K562 (cell line): Measurements from ENCODE around the gene ABHD8. TPM values are rescaled to one million over a fixed set of nuclear protein-coding genes. Genes with fewer than 3 reads are reported as not detected.

Source experiments
- ATAC-seq: fragments of 200-7000 bp; cut with Tn5 transposase; 3 replicates; pipeline ENCODE4 v1.9.1; 2020; ENCODE audit warnings: moderate library complexity
- BruUV-seq: library from RNA; stranded (reverse); fragments of 400-500 nt; replicated peaks from 2 replicates; lab custom pipeline; 2021; lab: Mats Ljungman, UMichigan
- CTCF ChIA-PET: fragments of 300-600 bp; formaldehyde crosslinking; extraction: SDS; loops from one replicate; lab custom pipeline; 2021; ENCODE audit warnings: low intra/inter-chr PET ratio; lab: Yijun Ruan, JAX
- POLR2A ChIA-PET: fragments of 300-600, 350-650 bp; sonication (Branson Sonifier 250); formaldehyde crosslinking; extraction: SDS; loops from one replicate; lab custom pipeline; 2021; ENCODE audit warnings: antibody characterized with exemption, inconsistent platforms; lab: Yijun Ruan, JAX
- DNase-seq, 4 experiments: peaks; one replicate each; pipeline versions ENCODE4 v3.0.0 to v3.0.0-alpha.2; 2011 to 2018; ENCODE audit warnings: low spot score in 3 of 4, mixed read lengths in 3 of 4; ENCODE audit errors: extremely low read depth in 1 of 4
- FAIRE-seq: peaks from 2 replicates; lab custom pipeline; 2011; peaks lifted over from hg19 to GRCh38; lab: Jason Lieb, UNC
- H2AFZ ChIP-seq: 2 replicates; pipeline ENCODE4 v1.6.0; 2011; ENCODE audit warnings: low read depth, low read length, control low read depth, inconsistent platforms
- H3K27ac ChIP-seq: fragments of 200-600 bp; 3 replicates; pipeline ENCODE4 v1.8.0; 2011; ENCODE audit warnings: low read depth, mild to moderate bottlenecking, control low read depth, inconsistent platforms, low read length, moderate library complexity, mixed read lengths; ENCODE audit errors: extremely low read depth
- H3K27me3 ChIP-seq, 2 experiments: fragments of 300-600 bp in 1 of 2; 2 replicates in 1 of 2; 3 replicates in 1 of 2; pipeline versions ENCODE4 v1.6.0 to v1.8.0; 2011; ENCODE audit warnings: inconsistent platforms in 2 of 2, low read length in 2 of 2, mild to moderate bottlenecking in 1 of 2, mixed read lengths in 1 of 2, moderate library complexity in 1 of 2; ENCODE audit not compliant: control insufficient read depth in 2 of 2, insufficient read depth in 2 of 2
- H3K36me3 ChIP-seq: fragments of 300-600 bp; 3 replicates; pipeline ENCODE4 v1.8.0; 2011; ENCODE audit warnings: mild to moderate bottlenecking, low read length, inconsistent platforms; ENCODE audit not compliant: control insufficient read depth, insufficient read depth
- H3K4me1 ChIP-seq, 2 experiments: fragments of 200-600 bp in 1 of 2; replicated peaks in 1 of 2; 2 replicates in 1 of 2; 3 replicates in 1 of 2; pipeline versions ENCODE4 v1.5.1 to v1.8.0; 2011; ENCODE audit warnings: inconsistent platforms in 2 of 2, low read length in 2 of 2, mild to moderate bottlenecking in 1 of 2, mixed read lengths in 1 of 2, moderate library complexity in 1 of 2; ENCODE audit not compliant: control insufficient read depth in 2 of 2, insufficient read depth in 2 of 2
- H3K4me2 ChIP-seq: 2 replicates; pipeline ENCODE4 v1.6.1; 2011; ENCODE audit warnings: low read length, control low read depth, inconsistent platforms, mixed read lengths; ENCODE audit not compliant: insufficient read depth
- H3K4me3 ChIP-seq: fragments of 200-600 bp; sonication (generic), shearing (Covaris generic); 2 replicates; pipeline ENCODE4 v1.5.1; 2016; ENCODE audit warnings: control low read depth, inconsistent platforms
- H3K79me2 ChIP-seq: fragments of 200-600 bp; 3 replicates; pipeline ENCODE4 v1.8.0; 2011; ENCODE audit warnings: low read length, inconsistent platforms; ENCODE audit not compliant: control insufficient read depth, insufficient read depth
- H3K9ac ChIP-seq, 2 experiments: 2 replicates each; pipeline versions ENCODE4 v1.6.0 to v1.6.1; 2011; ENCODE audit warnings: low read depth in 2 of 2, low read length in 2 of 2, control low read depth in 1 of 2, inconsistent platforms in 1 of 2, mild to moderate bottlenecking in 1 of 2, mixed read lengths in 1 of 2; ENCODE audit not compliant: insufficient read depth in 1 of 2
- H3K9me1 ChIP-seq: one replicate; pipeline ENCODE4 v1.6.0; 2011; ENCODE audit warnings: inconsistent platforms, mild to moderate bottlenecking, low read length, moderate library complexity; ENCODE audit not compliant: control insufficient read depth, insufficient read depth
- H3K9me3 ChIP-seq: replicated peaks from 2 replicates; pipeline ENCODE4 v1.5.1; 2011; ENCODE audit warnings: low read depth, low read length, inconsistent platforms; ENCODE audit not compliant: control insufficient read depth, insufficient read depth
- H4K20me1 ChIP-seq: replicated peaks from 2 replicates; pipeline ENCODE4 v1.6.1; 2011; ENCODE audit warnings: low read length, inconsistent platforms, mixed read lengths; ENCODE audit not compliant: control insufficient read depth, insufficient read depth
- KDM5B ChIP-seq: fragments of 200-600 bp; sonication (generic); IDR thresholded peaks from 2 replicates; pipeline ENCODE4 v1.6.1; 2012; ENCODE audit warnings: low read depth, mild to moderate bottlenecking, moderate library complexity, low read length, control low read depth, inconsistent platforms; ENCODE audit not compliant: insufficient replicate concordance
- MYBL2 ChIP-seq, 2 experiments: fragments of 450-650 bp in 1 of 2; sonication (generic) in 1 of 2; formaldehyde crosslinking in 1 of 2; IDR thresholded peaks; 2 replicates each; pipeline versions ENCODE4 v1.6.1 to v1.8.1; 2017 to 2022; ENCODE audit warnings: borderline replicate concordance in 1 of 2, inconsistent platforms in 1 of 2, low read depth in 1 of 2, mild to moderate bottlenecking in 1 of 2, missing genetic modification reagents in 1 of 2, moderate library complexity in 1 of 2
- NR3C1 ChIP-seq: sonication (generic); formaldehyde crosslinking; IDR thresholded peaks from 2 replicates; pipeline ENCODE4 v1.8.1; 2022; ENCODE audit warnings: missing genetic modification reagents
- RBM22 ChIP-seq: fragments of 200-400 bp; formaldehyde crosslinking; IDR thresholded peaks from 2 replicates; pipeline ENCODE4 v1.6.1; 2018; ENCODE audit warnings: low read length, low read depth; ENCODE audit not compliant: poor library complexity, severe bottlenecking
- XRCC5 ChIP-seq: fragments of 200-400 bp; formaldehyde crosslinking; IDR thresholded peaks from 2 replicates; pipeline ENCODE4 v1.6.1; 2017; ENCODE audit warnings: low read depth, mild to moderate bottlenecking, low read length
- ZBTB7A ChIP-seq: IDR thresholded peaks from 2 replicates; pipeline ENCODE4 v1.6.1; 2011; ENCODE audit warnings: low read depth, mild to moderate bottlenecking, low read length, moderate library complexity, borderline replicate concordance; ENCODE audit not compliant: control insufficient read depth
- WGBS: fragments of 100-300 bp; shearing (Covaris generic); methylation state at CpG from one replicate; pipeline ENCODE4 v1.1.6; 2016; ENCODE audit warnings: low coverage, mixed read lengths; ENCODE audit not compliant: insufficient coverage; ENCODE audit errors: missing lambda C conversion rate; 5-methylcytosine and 5-hydroxymethylcytosine counted together
- in situ Hi-C: fragments of 300-500 bp; cut with MboI; formaldehyde crosslinking; loops from 4 replicates; pipeline ENCODE4 v1.15.0; 2018; ENCODE audit warnings: inconsistent platforms, mixed read lengths
- intact Hi-C: fragments of 100-400 bp; cut with micrococcal nuclease; formaldehyde crosslinking; loops from 2 replicates; pipeline ENCODE4 v1.14.2; 2022
- polyA plus RNA-seq, 8 experiments: library from polyadenylated mRNA; depleted of rRNA in 4 of 8; stranded (reverse) in 5 of 8; unstranded in 3 of 8; fragments of >200 nt; fragmentation: Nextera tagmentation in 2 of 8; fragmentation: Illumina TruSeq in 1 of 8; extraction: Ambion mirVana in 2 of 8; extraction: Trizol in 1 of 8; gene quantifications; 2 replicates each; pipeline versions ENCODE4 v1.2.1 to v1.2.3, GENCODE V29; 2011 to 2014; ENCODE audit warnings: inconsistent platforms in 1 of 8, missing spikeins in 1 of 8
- total RNA-seq, 7 experiments: library from RNA; depleted of rRNA in 6 of 7; stranded (reverse); fragments of >200 nt in 6 of 7; fragmentation: Illumina TruSeq in 2 of 7; extraction: Trizol in 2 of 7; gene quantifications; 2 replicates each; pipeline versions ENCODE4 v1.2.1 to v1.2.3, GENCODE V29; 2011 to 2021; ENCODE audit warnings: low replicate concordance in 1 of 7
- TF ChIP-seq, protein P1 (sequence below): IDR thresholded peaks from 2 replicates; pipeline ENCODE4 v1.6.1; 2011; ENCODE audit warnings: borderline replicate concordance, low read depth, mild to moderate bottlenecking, moderate library complexity, low read length; ENCODE audit not compliant: insufficient read depth, poor library complexity, severe bottlenecking
- TF ChIP-seq, protein P2 (sequence below): sonication (generic); formaldehyde crosslinking; IDR thresholded peaks from 2 replicates; pipeline ENCODE4 v1.8.1; 2023; ENCODE audit warnings: mild to moderate bottlenecking, missing genetic modification reagents

ABHD8 gene
- total and polyA plus RNA-seq, 9 of the 15 experiments (the other 6 are each of a cell fraction or from before 2014, with no cell fraction given): 0.04 to 6.6 (median 2.0) TPM; not detected in 1

- H3K4me3 ChIP-seq: peak overlapping the region; percentile 84
- no peak for ATAC-seq
- peak; percentile 47 for TF ChIP-seq ZBTB7A
- TF ChIP-seq, protein P1, sequence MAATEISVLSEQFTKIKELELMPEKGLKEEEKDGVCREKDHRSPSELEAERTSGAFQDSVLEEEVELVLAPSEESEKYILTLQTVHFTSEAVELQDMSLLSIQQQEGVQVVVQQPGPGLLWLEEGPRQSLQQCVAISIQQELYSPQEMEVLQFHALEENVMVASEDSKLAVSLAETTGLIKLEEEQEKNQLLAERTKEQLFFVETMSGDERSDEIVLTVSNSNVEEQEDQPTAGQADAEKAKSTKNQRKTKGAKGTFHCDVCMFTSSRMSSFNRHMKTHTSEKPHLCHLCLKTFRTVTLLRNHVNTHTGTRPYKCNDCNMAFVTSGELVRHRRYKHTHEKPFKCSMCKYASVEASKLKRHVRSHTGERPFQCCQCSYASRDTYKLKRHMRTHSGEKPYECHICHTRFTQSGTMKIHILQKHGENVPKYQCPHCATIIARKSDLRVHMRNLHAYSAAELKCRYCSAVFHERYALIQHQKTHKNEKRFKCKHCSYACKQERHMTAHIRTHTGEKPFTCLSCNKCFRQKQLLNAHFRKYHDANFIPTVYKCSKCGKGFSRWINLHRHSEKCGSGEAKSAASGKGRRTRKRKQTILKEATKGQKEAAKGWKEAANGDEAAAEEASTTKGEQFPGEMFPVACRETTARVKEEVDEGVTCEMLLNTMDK: no peak
- peak; percentile 14 for TF ChIP-seq RBM22
- TF ChIP-seq XRCC5: peak; percentile 48; the same call in 1 of the 2 replicates
- no peak for TF ChIP-seq MYBL2 (IDR thresholded peaks at IDR 0.05; ENCODE audit: low read depth)
- peak; percentile 67; the same call in 1 of the 2 replicates for TF ChIP-seq MYBL2 (CRISPR knock-in tag; IDR thresholded peaks at IDR 0.05; ENCODE audit: borderline replicate concordance)
- TF ChIP-seq, protein P2, sequence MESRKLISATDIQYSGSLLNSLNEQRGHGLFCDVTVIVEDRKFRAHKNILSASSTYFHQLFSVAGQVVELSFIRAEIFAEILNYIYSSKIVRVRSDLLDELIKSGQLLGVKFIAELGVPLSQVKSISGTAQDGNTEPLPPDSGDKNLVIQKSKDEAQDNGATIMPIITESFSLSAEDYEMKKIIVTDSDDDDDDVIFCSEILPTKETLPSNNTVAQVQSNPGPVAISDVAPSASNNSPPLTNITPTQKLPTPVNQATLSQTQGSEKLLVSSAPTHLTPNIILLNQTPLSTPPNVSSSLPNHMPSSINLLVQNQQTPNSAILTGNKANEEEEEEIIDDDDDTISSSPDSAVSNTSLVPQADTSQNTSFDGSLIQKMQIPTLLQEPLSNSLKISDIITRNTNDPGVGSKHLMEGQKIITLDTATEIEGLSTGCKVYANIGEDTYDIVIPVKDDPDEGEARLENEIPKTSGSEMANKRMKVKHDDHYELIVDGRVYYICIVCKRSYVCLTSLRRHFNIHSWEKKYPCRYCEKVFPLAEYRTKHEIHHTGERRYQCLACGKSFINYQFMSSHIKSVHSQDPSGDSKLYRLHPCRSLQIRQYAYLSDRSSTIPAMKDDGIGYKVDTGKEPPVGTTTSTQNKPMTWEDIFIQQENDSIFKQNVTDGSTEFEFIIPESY: peak; percentile 98
- 0 out of 2 replicates have a peak, but pooled peaks have one; percentile 65 for TF ChIP-seq NR3C1 (CRISPR knock-in tag)
- no peak for TF ChIP-seq KDM5B
- CTCF ChIA-PET: interaction anchor here (0.5 kb wide), 1 partner anchor 58 kb away, joined by 3 read pairs; no protein-coding TSS in a partner anchor
- H3K9me3 ChIP-seq: no peaks in the 10 kb centered on the region
- peak overlapping the region; percentile 81 to 90; a peak in 3 of 4 replicates for H3K9ac ChIP-seq
- peaks cover 24% of the 10 kb centered on the region; the same call in 1 of the 3 replicates for H3K36me3 ChIP-seq
- H3K27me3 ChIP-seq: no peaks in the 10 kb centered on the region
- POLR2A ChIA-PET: interaction anchor here (0.6 to 0.7 kb wide), 4 partner anchors 67 to 527 kb away, joined by 3 to 8 read pairs (median 3); partner anchors contain the start of gene BST2
- BruUV-seq: no TSS peak
- peak in 2 of 4 experiments; percentile 15 to 30 for DNase-seq
- peak overlapping the region; percentile 96 for H3K4me2 ChIP-seq
- no peaks in the 10 kb centered on the region; the same call in 1 of the 2 replicates for H4K20me1 ChIP-seq
- no peak for FAIRE-seq
- peaks cover 24% of the 10 kb centered on the region for H3K79me2 ChIP-seq
- H3K27ac ChIP-seq: no peak overlapping the region
- intact Hi-C loops (no loop called here), in situ Hi-C loops (no loop called here)
- WGBS: 77% methylated on average over 30 of the region's 30 CpGs
- H3K9me1 ChIP-seq: no peaks in the 10 kb centered on the region
- 0 out of 2 replicates have a peak overlapping the region, but pooled peaks have one; percentile 95 for H2AFZ ChIP-seq
- H3K4me1 ChIP-seq: peaks cover 18 to 65% of the 10 kb centered on the region in 2 experiments; a peak in 4 of 5 replicates
Observed at GRCh38 chr19:17338433-17339078, 35.3 kb upstream of the ABHD8 start.
